ENCODE results near the gene AHCTF1. TPM values are rescaled to one million over a fixed set of nuclear protein-coding genes. Genes with fewer than 3 reads are reported as not detected.

The AHCTF1 gene
- 10 to 100 TPM in 11 of 12 donors, not detected in 1; 22.2 to 52.8 (median 34.5) TPM for polyA plus RNA-seq (ENCODE audit: insufficient read length in 12 of 12)
- long read RNA-seq, donor 1, partial matches to known transcripts, result 151 of 152 reads
- long read RNA-seq, donor 1, other reads (novel, unspliced or antisense), result 0 of 152 reads
- long read RNA-seq, donor 2, full-length matches to known transcripts, result 4 of 4 reads
- long read RNA-seq, donor 2, partial matches to known transcripts, result 0 of 4 reads
- long read RNA-seq, donor 2, other reads (novel, unspliced or antisense), result 0 of 4 reads
- long read RNA-seq, donor 3, result 0 reads
- long read RNA-seq, donor 4, result 0 reads
- long read RNA-seq, donor 5, partial matches to known transcripts, result 5 of 5 reads
- long read RNA-seq, donor 5, other reads (novel, unspliced or antisense), result 0 of 5 reads
- long read RNA-seq, donor 6, result 0 reads
- long read RNA-seq, donor 7, result 0 reads
- long read RNA-seq, donor 8, result 0 reads
- long read RNA-seq, donor 9, result 0 reads
- long read RNA-seq, donor 10, result 0 reads
- long read RNA-seq, donor 11, result 0 reads

- DNase-seq, result peak; percentile 99
Measured at GRCh38 chr1:246931549-246932365, at the start of gene AHCTF1. Gene AHCTF1, minus strand, starts transcription at chr1:246931948. Its CDS starts 13,578 bp downstream, at chr1:246918370.

GRCh38 chr1:246978785-246979184 lies 47.0 kb upstream of the AHCTF1 start:
- DNase-seq, result no peak

- no peak for DNase-seq
Measured at GRCh38 chr1:246978281-246978680, 46.5 kb upstream of the AHCTF1 start.

GRCh38 chr1:246971969-246972368 lies 40.2 kb upstream of the AHCTF1 start:
- DNase-seq, result no peak

GRCh38 chr1:246971090-246971721 lies 39.5 kb upstream of the AHCTF1 start:
- no peak for DNase-seq

GRCh38 chr1:246969621-246970020 lies 37.9 kb upstream of the AHCTF1 start:
- no peak for DNase-seq

GRCh38 chr1:246966502-246966901 lies 34.8 kb upstream of the AHCTF1 start:
- DNase-seq, result no peak

- DNase-seq, result peak; percentile 4
Measured at GRCh38 chr1:246959944-246960693, 28.4 kb upstream of the AHCTF1 start.

GRCh38 chr1:246954126-246954525 lies 22.4 kb upstream of the AHCTF1 start:
- DNase-seq, result peak; percentile 7

- DNase-seq, result no peak
Measured at GRCh38 chr1:246951413-246951812, 19.7 kb upstream of the AHCTF1 start.

GRCh38 chr1:246949956-246950355 lies 18.2 kb upstream of the AHCTF1 start:
- no peak for DNase-seq

GRCh38 chr1:246947255-246947654 lies 15.5 kb upstream of the AHCTF1 start:
- DNase-seq, result no peak

GRCh38 chr1:246946366-246946765 lies 14.6 kb upstream of the AHCTF1 start:
- no peak for DNase-seq

GRCh38 chr1:246934765-246935164 lies 3.0 kb upstream of the AHCTF1 start:
- no peak for DNase-seq

GRCh38 chr1:246933893-246934292 lies 2.1 kb upstream of the AHCTF1 start:
- no peak for DNase-seq

GRCh38 chr1:246932366-246932700 lies 585 bp upstream of the AHCTF1 start:
- no peak for DNase-seq

GRCh38 chr1:246930830-246931548 lies 759 bp downstream of the AHCTF1 start:
- peak; percentile 66 for DNase-seq

- DNase-seq, result no peak
Measured at GRCh38 chr1:246925997-246926626, 5.6 kb downstream of the AHCTF1 start.

- no peak for DNase-seq
Measured at GRCh38 chr1:246923900-246924299, 7.8 kb downstream of the AHCTF1 start.

- DNase-seq, result no peak
Measured at GRCh38 chr1:246923482-246923881, 8.3 kb downstream of the AHCTF1 start.

Data from muscle of arm (tissue), 14 donors.